HS-27A (cell line): ENCODE measurements around the gene LSM2.
"Not testable (repeated sequence)": the region's sequence is repeated elsewhere in the genome, so short reads cannot be mapped to it uniquely, and the experiment has no call there.

ENCODE experiments used
- DNase-seq: peaks from one replicate; pipeline ENCODE4 v3.0.0-alpha.2; 2012; ENCODE audit warnings: low read depth, missing footprints

LSM2 gene

DNA sequence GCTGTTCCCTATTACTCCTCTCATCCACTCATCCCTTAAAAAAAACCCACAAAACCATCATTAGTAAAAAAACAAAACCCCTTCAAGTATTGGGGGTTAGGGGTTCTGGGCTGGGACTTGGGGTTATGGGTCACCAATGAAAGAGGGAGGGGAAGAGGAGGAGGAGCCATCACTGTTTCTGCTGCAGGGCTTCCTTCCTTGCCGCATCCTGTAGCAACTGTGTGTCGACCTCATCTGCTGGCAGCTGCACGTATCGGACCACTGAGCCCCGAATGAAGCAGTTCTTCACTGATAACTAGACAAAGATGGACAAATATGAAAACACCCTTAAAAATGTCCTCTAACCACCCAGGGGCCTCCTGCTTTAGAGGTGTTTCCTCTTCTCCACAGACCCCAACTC lies 9.2 kb downstream of the LSM2 start:
- no peak for DNase-seq

DNA sequence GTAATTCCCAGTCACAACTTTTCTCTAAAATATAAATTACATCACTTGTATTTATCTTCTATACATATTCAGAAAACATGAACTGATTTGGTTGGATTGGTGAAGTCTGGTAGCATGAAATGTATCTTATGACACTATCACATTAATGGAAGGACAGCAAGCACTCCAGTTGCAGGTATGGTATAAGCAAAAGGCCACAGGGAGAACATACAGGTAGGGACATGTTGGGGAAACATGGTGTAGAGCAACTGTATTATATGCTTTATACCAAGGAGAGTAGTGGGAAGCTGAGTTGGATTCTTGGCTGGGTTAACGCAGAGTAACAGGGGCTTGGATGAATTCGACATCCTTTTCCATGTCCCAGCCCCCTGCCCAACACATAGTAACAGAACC lies 9.8 kb downstream of the LSM2 start:
- DNase-seq = no peak

DNA sequence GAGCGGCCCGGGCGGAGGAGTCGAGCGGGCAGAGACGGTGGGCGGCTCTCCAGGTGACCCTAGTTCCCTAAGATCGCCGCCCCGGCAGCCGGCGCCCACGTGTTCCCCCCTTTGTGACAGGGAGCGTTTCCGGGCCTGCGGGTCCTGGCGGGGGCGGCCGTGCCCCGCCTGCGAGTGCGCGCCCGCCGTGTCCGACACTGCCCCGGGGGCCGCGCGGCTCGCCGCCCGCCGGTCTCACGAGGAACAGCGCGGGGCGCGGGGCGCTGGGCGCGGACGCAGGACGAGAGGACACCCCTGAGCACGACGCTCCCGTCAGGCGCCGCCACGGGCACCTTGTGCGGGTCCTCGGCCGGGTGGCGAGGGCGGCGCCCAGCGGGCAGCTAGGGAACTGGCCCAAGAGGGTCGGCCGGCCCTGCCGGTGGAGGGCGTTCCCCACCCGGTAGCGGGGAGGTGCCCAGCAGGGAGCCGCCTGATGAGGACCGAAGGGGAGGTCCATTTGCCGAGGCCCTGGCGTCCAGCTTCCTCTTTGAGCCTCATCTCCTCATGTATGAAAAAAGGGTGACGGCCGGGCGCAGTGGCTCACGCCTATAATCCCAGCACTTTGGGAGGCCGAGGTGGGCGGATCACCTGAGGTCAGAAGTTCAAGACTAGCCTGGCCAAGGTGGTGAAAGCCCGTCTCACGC lies 11.0 kb downstream of the LSM2 start, which contains the start of gene VARS1:
Gene VARS1 (minus strand): TSS at position 137 of the 683 bp plus-strand sequence. CDS start 535 bp downstream, outside the sequence.
- DNase-seq = no peak

DNA sequence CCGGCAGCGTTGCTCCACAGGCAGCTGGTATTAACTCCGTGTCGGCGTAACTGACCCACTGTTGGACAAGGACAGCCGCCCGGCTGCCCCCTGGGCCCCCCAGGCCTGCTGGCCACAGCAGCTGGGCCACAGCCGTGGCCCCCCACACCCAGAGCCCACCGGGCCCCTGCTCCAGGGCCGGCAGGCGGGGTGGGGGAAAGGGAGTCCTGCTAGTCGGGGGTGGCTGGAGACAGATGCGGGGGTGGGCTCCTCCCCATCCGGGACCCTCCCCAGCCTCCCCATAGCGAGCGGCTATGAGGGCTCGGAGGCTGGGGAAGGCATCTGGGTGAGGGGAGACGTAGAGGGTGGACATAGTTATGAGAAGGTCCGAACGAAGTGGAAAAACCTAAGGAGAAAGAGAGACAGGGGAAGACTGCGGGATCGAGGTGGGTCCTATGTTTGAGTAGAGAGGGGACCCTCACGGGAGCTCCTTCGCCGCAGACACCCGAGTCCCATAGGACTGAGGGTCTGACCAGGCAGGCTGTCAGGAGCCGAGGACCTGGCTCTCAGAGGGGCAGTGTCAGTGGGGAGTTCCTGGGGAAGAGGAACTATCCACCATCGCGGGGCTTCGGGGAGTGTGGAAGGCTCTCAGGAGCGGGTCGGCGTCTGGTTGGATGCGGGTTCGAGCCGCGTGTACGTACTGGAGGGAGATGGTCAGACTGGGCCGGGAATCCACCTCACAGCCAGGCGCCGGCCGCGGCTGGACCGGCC lies 11.7 kb downstream of the LSM2 start:
- DNase-seq = no peak

DNA sequence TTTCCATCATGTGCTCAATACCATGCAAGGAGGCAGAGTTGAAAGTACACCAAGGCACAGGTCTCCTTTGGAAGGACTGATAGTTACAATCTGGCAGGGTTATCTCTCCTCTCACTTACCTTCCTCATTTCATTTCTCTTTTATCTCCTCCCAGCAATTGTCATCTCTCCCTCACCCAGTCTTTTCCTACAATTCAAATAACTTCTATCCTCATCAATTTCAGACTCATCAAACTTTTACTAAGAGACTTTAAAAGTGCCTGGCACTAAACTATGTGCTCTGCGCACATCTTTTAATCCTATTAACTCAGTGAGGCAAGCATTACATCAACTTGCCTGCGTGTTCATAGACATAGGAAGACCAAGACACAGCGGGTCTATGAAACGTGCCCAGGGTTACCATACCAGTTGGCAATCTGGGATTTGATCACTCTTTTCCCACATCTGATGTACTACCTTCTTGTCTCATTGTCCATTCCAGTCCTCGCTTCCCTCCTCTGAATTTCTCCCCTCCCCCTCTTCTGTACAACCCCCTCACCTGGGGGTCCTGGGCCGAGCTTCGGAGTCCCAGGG lies 12.4 kb downstream of the LSM2 start:
- no peak for DNase-seq

DNA sequence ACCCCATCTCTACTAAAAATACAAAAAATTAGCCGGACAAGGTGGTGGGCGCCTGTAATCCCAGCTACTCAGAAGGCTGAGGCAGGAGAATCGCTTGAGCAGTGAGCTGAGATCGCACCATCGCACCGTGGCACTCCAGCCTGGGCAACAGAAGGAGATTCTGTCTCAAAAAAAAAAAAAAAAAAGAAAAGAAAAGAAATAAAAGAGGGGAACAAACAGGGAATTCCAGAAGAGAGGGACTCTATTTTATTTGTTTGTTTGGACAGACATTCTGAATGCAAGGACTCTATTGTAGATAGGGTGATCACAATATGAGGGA lies 12.9 kb downstream of the LSM2 start:
- DNase-seq = not testable (repeated sequence)

DNA sequence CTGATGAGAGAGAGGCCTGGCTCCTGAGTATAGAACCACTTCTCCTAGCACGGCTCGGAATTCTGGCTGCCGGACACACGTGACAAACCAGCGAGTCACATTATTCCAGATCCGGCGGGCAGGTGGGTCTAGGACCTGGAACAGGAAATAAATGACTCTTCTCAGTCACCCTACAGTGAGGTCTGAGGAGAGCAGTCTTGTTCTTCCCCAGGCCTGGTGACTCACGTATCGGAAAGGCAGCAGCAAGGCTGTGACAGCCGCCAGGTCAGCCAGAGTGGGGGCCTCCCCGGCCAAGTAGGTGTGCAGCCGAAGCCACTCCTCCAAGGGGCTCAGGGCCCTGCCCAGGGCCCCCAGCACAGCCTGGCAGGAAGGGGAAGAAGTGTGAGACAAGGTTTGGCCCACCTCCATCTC lies 14.0 kb downstream of the LSM2 start:
- no peak for DNase-seq

DNA sequence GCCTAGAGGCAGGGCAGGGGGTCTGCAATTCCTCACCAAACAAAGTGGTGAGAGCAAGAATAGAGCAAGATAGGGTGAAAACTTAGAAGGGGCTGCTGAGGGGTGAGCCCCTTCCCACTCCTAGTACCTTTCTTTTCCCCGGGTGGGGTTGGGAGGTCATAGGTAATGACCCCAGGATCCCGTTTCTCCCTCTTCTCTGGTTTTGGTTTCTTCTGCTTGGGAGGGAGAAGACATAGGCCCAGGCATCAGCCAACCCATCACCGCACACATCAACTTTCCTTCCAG lies 14.7 kb downstream of the LSM2 start:
- DNase-seq = no peak

DNA sequence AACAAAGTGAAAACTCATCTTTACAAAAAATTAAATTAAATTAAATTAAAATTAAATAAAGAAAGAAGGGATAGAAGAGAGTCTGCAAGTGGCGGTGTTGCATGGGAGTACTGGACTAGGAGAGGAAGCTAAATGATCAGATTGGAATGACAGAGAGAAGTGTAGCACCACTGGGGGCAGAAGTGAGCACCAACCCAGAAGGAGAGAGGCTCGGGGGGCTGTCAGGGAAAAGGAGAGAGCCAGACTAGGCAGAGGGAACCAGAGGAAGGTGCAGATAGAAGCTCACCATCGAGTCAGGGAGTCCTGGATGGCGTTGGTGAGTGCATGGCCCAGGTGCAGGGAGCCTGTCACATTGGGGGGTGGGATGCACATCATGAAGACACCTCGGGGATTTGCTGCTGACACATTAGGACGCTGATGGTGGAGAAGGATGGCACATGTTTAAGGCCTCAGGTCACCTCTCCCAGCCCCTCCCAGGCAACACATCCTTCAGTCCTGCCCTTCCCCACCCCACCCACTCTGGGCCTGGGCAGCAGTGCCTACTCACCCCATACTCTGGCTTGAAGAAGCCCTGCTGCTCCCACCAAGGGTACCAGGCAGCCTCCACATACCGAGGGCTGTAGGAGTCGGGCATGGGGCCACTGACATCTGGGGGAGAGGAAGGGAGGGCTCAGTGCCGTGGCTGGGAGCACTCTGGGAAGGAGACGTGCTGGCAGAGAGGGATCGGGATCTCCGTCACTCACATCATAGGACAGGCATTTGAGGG lies 15.3 kb downstream of the LSM2 start:
- no peak for DNase-seq

DNA sequence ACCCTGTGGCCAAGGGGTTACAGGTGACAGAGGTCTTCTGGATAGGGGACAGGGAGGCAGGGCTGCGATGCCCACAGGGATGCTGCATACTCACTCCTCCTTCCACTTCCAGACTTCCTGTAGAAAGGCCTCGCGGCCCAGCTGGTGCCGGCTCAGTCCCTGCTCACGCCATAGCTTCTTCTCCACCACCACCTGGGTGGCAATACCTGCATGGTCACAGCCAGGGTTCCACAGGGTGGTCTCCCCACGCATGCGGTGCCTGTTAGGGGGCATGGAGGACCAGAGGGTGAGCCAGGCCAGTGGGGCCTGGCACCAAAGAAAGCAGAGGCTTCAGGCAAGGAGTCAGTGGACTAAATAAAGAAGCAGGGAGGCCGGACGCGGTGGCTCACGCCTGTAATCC lies 21.3 kb downstream of the LSM2 start:
- no peak for DNase-seq

DNA sequence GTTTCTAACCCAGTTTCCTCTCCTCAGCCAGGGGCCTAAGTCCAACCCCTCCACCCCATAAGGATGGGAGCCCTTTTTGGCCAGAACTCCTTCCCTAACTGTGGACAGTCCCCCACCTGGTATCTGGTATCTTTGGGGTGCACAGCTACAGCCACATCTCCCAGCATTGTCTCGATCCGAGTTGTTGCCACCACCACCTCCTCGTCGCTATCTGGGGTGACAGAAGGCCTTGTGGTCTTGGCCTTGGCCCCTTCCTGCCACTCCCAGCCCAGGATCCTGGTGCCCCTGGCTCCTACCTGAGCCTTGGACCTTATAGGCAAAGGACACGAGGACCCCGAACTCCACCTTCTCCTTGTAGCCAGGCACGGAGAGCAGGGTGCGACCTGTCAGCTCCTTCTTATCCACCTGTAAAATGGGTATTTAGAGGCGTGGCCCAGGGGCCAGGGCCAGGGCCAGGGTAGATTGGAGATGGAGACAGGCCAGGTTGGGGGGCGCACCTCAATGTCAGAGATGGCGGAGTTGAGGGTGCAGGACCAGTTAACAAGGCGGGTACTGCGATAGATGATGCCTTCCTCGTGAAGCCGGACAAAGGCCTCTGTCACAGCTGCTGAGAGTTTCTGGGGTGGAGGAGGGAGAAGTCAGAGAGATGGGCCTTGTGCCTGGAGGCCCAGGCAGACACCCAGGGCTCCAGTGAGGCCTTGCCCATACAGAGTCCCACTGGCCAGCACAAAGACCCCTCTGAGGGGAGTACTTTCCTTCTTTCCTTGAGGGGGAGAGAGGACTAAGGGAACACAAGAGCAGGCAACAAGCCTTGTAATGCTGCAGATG lies 22.5 kb downstream of the LSM2 start:
- DNase-seq = no peak

DNA sequence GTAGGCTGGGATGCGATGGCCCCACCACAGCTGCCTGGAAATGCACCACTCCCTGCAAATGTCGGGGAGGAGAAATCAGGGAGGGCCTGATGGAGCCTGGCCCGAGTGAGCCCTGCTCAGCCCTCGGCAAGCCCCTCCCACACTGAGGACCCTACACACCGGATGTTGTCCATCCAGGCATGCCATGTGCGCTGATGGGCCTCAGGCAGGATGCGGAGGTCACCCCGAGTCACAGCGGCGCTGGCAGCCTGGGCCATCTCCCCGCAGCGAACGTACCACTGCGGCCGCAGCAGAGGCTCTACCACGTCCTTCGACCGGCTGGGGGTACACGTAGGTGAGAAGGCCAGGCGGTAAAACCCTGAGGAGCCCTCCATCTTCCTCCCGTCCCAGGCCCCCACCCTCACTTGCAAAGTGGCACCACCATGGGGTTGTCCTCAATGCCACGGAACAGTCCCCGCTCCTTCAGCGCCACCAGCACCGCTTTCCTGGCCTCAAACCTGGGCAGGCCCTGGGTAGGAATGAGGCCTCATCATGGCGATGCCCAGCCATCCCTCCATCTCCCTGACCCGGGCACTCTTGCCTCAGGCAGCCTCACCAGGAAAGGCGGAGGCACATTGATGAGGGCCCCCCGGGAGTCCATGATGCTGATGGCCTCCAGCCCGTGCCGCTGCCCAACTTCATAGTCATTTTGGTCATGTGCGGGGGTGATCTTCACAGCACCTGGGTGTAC lies 24.5 kb downstream of the LSM2 start:
- DNase-seq = no peak

DNA sequence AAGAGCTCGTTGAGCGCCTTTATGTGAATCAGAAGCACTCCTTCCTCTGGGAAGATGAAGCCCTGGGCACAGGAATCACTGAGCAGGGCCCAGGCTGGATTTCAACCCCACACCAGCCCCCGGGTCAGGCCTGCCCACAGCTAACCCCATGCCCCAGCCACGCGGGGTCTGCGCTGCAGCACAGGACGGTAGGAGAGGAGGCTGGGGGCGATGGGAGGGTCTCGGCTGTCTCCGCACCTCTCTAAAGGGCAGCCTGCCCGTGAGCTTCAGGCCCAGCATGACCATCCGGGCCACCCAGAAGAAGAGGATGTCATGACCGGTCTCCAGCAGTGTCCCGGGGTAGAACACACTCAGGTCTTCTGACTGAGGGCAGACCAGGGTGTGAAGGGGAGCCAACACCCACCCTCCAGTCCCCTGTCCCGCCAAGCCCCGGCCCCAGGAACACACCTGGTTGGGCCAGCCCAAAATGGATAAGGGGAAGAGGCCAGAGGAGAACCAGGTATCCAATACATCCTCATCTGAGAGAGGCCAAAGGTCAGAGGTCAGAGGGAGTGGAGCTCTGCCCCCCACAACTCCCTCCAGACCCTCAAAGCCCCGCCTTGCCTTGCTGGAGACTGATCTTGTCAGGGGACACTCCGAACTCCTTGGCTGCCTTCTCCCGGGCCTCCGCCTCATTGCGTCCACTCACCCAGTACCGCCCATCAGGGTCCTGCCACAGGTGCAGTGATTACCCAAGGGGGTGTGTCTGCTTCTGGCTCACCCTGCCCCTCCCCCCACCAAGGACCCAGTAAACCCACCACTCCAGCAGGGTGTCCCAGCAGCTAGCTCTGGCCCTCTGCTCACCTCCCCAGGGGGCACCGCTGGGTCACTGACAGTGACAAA lies 25.3 kb downstream of the LSM2 start:
- DNase-seq = no peak

DNA sequence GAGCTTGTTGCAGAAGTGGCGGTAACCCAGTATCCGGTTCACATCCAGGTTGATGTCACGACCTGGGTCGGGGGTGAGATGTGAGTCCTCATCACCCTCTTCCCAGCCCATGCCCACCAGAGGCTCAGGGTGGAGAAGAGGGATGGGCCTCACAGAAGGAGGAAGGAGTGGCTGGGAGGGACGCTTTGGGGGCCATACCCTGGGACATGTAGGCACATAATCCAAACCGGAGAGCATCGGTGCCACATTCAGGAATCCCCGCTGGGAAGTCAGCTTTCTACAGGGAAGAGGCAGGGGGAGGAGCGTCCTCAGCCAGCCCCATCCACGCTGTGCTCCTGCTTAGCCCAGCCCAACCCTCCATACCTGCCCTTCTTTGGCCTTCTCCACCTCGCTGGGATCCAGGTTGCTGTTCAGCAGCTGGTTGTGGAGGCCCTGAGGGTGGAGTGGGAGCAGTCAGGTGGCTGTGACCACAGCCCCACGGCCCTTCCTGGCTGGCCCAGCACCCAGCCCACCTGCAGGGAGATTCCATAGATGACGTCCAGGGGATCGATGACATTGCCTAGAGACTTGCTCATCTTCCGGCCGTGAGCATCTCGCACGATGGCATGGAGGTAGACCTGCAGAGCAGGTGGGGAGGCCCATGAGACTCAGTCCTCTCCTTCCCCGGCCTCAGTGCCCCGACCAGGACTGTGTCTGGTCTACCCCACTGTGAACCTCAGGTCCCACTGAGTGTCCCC lies 26.1 kb downstream of the LSM2 start:
- DNase-seq = no peak

DNA sequence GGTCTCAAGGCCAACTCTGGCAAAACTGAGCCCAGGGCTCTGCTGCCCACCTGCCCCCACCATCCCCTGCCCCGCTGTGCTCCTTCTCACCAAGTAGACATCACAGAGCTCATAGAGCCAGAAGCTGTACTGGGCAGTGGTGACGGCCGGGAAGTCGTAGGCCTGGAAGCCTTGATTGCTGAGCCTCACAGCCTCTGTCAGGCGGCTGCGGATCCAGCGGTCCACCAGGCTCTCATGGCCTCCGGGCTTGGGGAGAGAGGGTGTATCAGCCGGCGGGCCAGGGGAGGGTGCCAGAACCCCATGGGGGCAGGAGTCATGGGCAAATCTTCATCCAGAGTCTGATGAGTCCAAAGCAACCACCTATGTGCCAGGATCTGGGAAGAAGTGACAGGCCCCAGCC lies 26.9 kb downstream of the LSM2 start:
- DNase-seq = no peak

DNA sequence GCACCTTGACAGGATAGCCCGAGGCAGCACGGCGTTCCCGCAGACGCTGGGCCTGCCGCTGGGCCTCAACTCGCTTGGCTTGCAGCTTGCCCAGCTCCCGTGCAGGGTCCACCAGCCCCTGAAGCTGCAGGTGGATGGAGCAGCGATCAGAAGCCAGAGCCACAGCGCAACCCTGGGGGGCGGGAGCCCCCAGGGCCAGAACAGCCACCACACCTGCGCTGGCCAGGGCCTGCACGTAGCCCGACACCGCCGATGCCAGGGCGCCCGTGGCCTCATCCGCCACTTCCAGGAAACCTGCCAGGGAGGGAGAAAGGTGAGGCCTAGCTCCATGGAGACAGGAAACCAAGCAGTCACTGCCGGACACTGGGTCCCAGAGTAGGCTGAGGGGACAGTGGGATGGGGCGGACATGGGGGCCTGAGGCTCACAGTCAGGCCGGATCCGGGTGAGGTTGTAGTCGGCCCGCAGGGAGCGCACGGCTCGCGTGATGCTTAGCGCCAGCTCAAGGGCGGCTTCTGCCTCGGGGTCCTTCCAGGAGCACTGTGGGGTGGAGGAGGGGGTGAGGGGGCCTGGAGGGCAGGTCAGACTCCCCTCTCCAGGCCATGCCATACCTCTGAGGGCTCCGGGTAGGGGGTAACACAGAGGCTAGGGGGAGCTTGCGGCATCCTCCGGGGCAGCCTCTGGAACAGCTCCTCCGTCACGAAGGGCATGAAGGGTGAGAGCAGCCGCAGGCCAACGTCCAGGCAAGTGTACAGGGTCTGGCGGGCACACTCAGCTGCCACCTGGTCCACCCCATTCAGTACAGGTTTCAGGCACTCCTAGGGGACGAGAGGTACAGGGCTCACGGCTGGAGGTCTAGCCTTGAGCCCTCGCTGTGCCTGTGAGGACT lies 27.5 kb downstream of the LSM2 start:
- DNase-seq = no peak

DNA sequence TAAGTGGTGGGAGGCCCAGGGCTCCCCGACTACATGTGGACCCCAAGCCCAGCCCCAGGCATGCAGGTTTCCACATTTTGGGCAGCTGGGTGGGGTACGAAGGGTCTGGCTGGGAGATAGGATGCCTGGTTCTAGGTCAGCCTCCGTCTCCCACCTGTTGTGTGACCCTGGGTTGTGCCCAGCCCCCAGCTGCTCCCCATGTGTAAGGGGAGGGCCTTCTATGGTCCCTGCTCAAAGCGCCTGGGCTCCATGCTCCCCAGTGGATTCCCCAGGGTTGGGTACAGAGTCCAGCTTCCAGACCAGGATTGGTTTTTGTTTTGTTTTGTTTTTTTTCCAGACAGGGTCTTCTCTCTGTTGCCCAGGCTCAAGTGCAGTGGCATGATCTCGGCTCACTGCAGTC lies 28.6 kb downstream of the LSM2 start:
- no peak for DNase-seq

DNA sequence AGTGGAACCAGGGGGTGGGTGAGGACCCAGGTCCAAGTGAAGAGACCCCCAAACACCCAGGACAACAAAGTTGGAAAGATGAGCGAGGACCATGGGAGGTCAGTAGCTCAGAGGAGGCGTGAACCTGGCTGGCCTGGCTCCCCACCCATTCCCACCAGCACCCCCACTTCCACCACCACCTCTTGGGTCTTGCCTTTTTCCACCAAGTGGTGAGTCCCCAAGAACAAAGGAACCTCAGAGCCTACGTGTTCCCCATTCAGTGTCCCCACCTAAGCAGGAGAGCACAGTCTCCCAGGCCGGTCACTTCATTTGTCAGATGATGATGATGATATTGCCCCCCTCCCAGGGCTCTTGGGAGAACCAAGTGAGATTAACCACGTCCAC lies 29.1 kb downstream of the LSM2 start:
- no peak for DNase-seq
